HepG2 (cell line): ENCODE data around the gene LIMCH1. TPM values are rescaled to one million over a fixed set of nuclear protein-coding genes. Genes with fewer than 3 reads are reported as not detected.

Experiments used
- ATAC-seq: fragments of 200-7000 bp; cut with Tn5 transposase; 3 replicates; pipeline ENCODE4 v1.9.1; 2020; ENCODE audit warnings: mild to moderate bottlenecking, moderate library complexity
- BruUV-seq: library from RNA; stranded (reverse); fragments of 400-500 nt; replicated peaks from 2 replicates; lab custom pipeline; 2021; lab: Mats Ljungman, UMichigan
- CTCF ChIA-PET: fragments of 300-600 bp; formaldehyde crosslinking; extraction: SDS; loops from one replicate; lab custom pipeline; 2021; ENCODE audit warnings: low total read pairs, inconsistent platforms, low intra/inter-chr PET ratio; lab: Yijun Ruan, JAX
- POLR2A ChIA-PET: fragments of 350-600 bp; sonication (Branson Sonifier 250); formaldehyde crosslinking; loops from one replicate; lab custom pipeline; 2020; ENCODE audit warnings: antibody characterized with exemption, inconsistent platforms; lab: Yijun Ruan, JAX
- DNase-seq: peaks from one replicate; pipeline ENCODE4 v3.0.0-alpha.2; 2015; ENCODE audit warnings: low spot score
- FAIRE-seq: peaks from 3 replicates; lab custom pipeline; 2011; peaks lifted over from hg19 to GRCh38; lab: Jason Lieb, UNC
- H2AFZ ChIP-seq: one replicate; pipeline ENCODE4 v1.6.1; 2011; ENCODE audit warnings: low read length, inconsistent platforms
- H3K27ac ChIP-seq: fragments of 300-600 bp; 3 replicates; pipeline ENCODE4 v1.8.0; 2011; ENCODE audit warnings: mixed run types, mild to moderate bottlenecking, mixed read lengths, low read length, inconsistent platforms; ENCODE audit not compliant: insufficient read depth; ENCODE audit errors: extremely low read length
- H3K27me3 ChIP-seq, 2 experiments: fragments of 200-600 bp in 1 of 2; 2 replicates in 1 of 2; 3 replicates in 1 of 2; pipeline versions ENCODE4 v1.6.0 to v1.8.0; 2011; ENCODE audit warnings: low read length in 2 of 2, mild to moderate bottlenecking in 2 of 2, moderate library complexity in 2 of 2, inconsistent platforms in 1 of 2; ENCODE audit not compliant: insufficient read depth in 2 of 2, control insufficient read depth in 1 of 2
- H3K36me3 ChIP-seq, 2 experiments: fragments of 200-600 bp in 1 of 2; replicated peaks in 1 of 2; 2 replicates in 1 of 2; 3 replicates in 1 of 2; pipeline versions ENCODE4 v1.5.1 to v1.8.0; 2011; ENCODE audit warnings: low read length in 2 of 2, inconsistent platforms in 1 of 2; ENCODE audit not compliant: insufficient read depth in 2 of 2, control insufficient read depth in 1 of 2
- H3K4me1 ChIP-seq: 2 replicates; pipeline ENCODE4 v1.5.1; 2012; ENCODE audit warnings: low read length, inconsistent platforms; ENCODE audit not compliant: insufficient read depth
- H3K4me2 ChIP-seq: 2 replicates; pipeline ENCODE4 v1.6.0; 2011; ENCODE audit warnings: low read depth, low read length, inconsistent platforms
- H3K4me3 ChIP-seq, 3 experiments: fragments of 200-600 bp in 1 of 3; sonication (generic), shearing (Covaris generic) in 1 of 3; replicated peaks in 1 of 3; 2 replicates each; pipeline ENCODE4 v1.5.1; 2011 to 2016; ENCODE audit warnings: low read length in 3 of 3, inconsistent platforms in 2 of 3, low read depth in 2 of 3, mild to moderate bottlenecking in 2 of 3, control low read depth in 1 of 3, mixed read lengths in 1 of 3; ENCODE audit not compliant: insufficient read depth in 1 of 3
- H3K79me2 ChIP-seq: one replicate; pipeline ENCODE4 v1.6.1; 2011; ENCODE audit warnings: low read length, inconsistent platforms; ENCODE audit not compliant: insufficient read depth
- H3K9ac ChIP-seq: 2 replicates; pipeline ENCODE4 v1.6.0; 2011; ENCODE audit warnings: mild to moderate bottlenecking, low read depth, low read length, inconsistent platforms; ENCODE audit not compliant: insufficient read depth
- H3K9me3 ChIP-seq: 2 replicates; pipeline ENCODE4 v1.5.1; 2012; ENCODE audit warnings: mild to moderate bottlenecking, low read length
- H4K20me1 ChIP-seq: 2 replicates; pipeline ENCODE4 v1.6.0; 2011; ENCODE audit warnings: inconsistent platforms, mild to moderate bottlenecking, low read length, moderate library complexity; ENCODE audit not compliant: insufficient read depth
- CHD2 ChIP-seq: IDR thresholded peaks from 2 replicates; pipeline ENCODE4 v1.6.1; 2011; ENCODE audit warnings: low read depth, low read length, improper control_type of control experiment
- HMGA1 ChIP-seq: sonication (generic); formaldehyde crosslinking; conservative IDR thresholded peaks from 2 replicates; pipeline ENCODE4 v1.4.0; 2020; ENCODE audit warnings: missing genetic modification reagents
- IRX3 ChIP-seq: sonication (generic); formaldehyde crosslinking; IDR thresholded peaks from 2 replicates; pipeline ENCODE4 v1.8.1; 2023; ENCODE audit warnings: mild to moderate bottlenecking, low read depth, missing genetic modification reagents, borderline replicate concordance
- KAT2B ChIP-seq: fragments of 150-350 bp; IDR thresholded peaks from 2 replicates; pipeline ENCODE4 v1.6.1; 2014; ENCODE audit warnings: low read depth, low read length, borderline replicate concordance
- SP4 ChIP-seq: sonication (generic); formaldehyde crosslinking; IDR thresholded peaks from 2 replicates; pipeline ENCODE4 v1.8.1; 2023; ENCODE audit warnings: mild to moderate bottlenecking, missing genetic modification reagents
- ZNF746 ChIP-seq: sonication (generic); formaldehyde crosslinking; IDR thresholded peaks from 2 replicates; pipeline ENCODE4 v1.8.0; 2022; ENCODE audit warnings: mild to moderate bottlenecking, missing genetic modification reagents
- WGBS: methylation state at CpG from one replicate; pipeline ENCODE4 v1.1.6; 2017; ENCODE audit warnings: low lambda C conversion rate; 5-methylcytosine and 5-hydroxymethylcytosine counted together
- in situ Hi-C: cut with HindIII; loops from 2 replicates; pipeline ENCODE4 v1.10.0; 2017; ENCODE audit warnings: low pct_unique_long_range_greater_than_20kb; ENCODE audit not compliant: extremely low pct_ligation_motif_present
- intact Hi-C: fragments of 100-400 bp; cut with micrococcal nuclease; formaldehyde crosslinking; loops from one replicate; pipeline ENCODE4 v1.10.0; 2022; ENCODE audit not compliant: unreplicated experiment
- polyA plus RNA-seq, 8 experiments: library from polyadenylated mRNA; depleted of rRNA in 3 of 8; stranded (reverse) in 7 of 8; unstranded in 1 of 8; fragments of >200 nt; fragmentation: Illumina TruSeq in 4 of 8; extraction: Trizol in 4 of 8; gene quantifications; 2 replicates each; pipeline versions ENCODE4 v1.2.1 to v1.2.3, GENCODE V29; 2011 to 2016; ENCODE audit warnings: low read depth in 4 of 8, missing spikeins in 1 of 8, mixed read lengths in 1 of 8; ENCODE audit not compliant: insufficient read depth in 1 of 8
- total RNA-seq, 5 experiments: library from RNA; depleted of rRNA; stranded (reverse); fragments of >200 nt; fragmentation: Illumina TruSeq; extraction: Trizol; gene quantifications; 2 replicates each; pipeline ENCODE4 v1.2.3, GENCODE V29; 2016; ENCODE audit warnings: low read depth in 1 of 5
- TF ChIP-seq, protein P1 (sequence below): sonication (generic); formaldehyde crosslinking; IDR thresholded peaks from 2 replicates; pipeline ENCODE4 v1.8.0; 2022; ENCODE audit warnings: mild to moderate bottlenecking, missing genetic modification reagents, moderate library complexity
- TF ChIP-seq, protein P2 (sequence below): sonication (generic); formaldehyde crosslinking; IDR thresholded peaks from 2 replicates; pipeline ENCODE4 v1.4.0; 2020; ENCODE audit warnings: missing genetic modification reagents
- TF ChIP-seq, protein P3 (sequence below): sonication (generic); formaldehyde crosslinking; IDR thresholded peaks from 2 replicates; pipeline ENCODE4 v1.5.0; 2020; ENCODE audit warnings: mild to moderate bottlenecking, missing genetic modification reagents, borderline replicate concordance

Gene LIMCH1
- total and polyA plus RNA-seq, 2 of the 13 experiments (the other 11 are each of a cell fraction or from before 2014, with no cell fraction given), result 0.04 TPM; not detected in 1

DNA sequence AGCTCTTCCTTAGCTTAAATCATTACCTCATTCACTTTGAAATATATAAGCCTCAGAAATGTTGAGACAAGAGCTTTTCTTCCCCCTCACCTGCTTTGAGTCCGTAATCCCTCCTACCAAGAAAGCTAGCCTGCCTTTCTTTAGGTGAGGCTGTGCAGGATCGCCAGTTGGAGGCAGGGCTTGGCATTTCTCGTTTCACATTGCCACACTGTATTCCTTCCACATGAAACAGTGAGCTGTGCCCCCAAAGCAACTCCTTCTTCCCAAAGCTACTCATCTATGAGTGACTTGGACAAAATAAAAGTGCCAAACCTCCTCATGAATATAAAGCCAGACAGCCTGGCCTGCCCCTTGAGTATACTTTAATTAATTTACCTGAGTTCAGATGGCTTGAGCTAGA is 86.8 kb downstream of the LIMCH1 start:
- no peaks in the 10 kb centered on the region for H3K4me1 ChIP-seq
- H3K9ac ChIP-seq, result no peak overlapping the region
- no peak for FAIRE-seq
- no peak for ATAC-seq
- H4K20me1 ChIP-seq, result no peaks in the 10 kb centered on the region
- no peaks in the 10 kb centered on the region for H3K36me3 ChIP-seq
- H3K9me3 ChIP-seq, result no peaks in the 10 kb centered on the region
- H3K27me3 ChIP-seq, result peaks cover 0 to 8% of the 10 kb centered on the region in 2 experiments; a peak in 2 of 5 replicates
- intact Hi-C loops (no loop called here), in situ Hi-C loops (no loop called here)
- CTCF ChIA-PET, result no interaction called here
- no peaks in the 10 kb centered on the region for H3K79me2 ChIP-seq
- no peak overlapping the region for H3K4me2 ChIP-seq
- DNase-seq, result no peak
- no peak overlapping the region for H3K4me3 ChIP-seq
- H2AFZ ChIP-seq, result no peak overlapping the region
- BruUV-seq, result no TSS peak
- no peak overlapping the region for H3K27ac ChIP-seq
- TF ChIP-seq KAT2B (no peak), IRX3 (CRISPR knock-in tag) (no peak), HMGA1 (no peak), ZNF746 (CRISPR knock-in tag) (no peak), SP4 (CRISPR knock-in tag) (no peak), CHD2 (no peak)
- TF ChIP-seq, protein P1, sequence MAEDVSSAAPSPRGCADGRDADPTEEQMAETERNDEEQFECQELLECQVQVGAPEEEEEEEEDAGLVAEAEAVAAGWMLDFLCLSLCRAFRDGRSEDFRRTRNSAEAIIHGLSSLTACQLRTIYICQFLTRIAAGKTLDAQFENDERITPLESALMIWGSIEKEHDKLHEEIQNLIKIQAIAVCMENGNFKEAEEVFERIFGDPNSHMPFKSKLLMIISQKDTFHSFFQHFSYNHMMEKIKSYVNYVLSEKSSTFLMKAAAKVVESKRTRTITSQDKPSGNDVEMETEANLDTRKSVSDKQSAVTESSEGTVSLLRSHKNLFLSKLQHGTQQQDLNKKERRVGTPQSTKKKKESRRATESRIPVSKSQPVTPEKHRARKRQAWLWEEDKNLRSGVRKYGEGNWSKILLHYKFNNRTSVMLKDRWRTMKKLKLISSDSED, result no peak
- TF ChIP-seq, protein P2, sequence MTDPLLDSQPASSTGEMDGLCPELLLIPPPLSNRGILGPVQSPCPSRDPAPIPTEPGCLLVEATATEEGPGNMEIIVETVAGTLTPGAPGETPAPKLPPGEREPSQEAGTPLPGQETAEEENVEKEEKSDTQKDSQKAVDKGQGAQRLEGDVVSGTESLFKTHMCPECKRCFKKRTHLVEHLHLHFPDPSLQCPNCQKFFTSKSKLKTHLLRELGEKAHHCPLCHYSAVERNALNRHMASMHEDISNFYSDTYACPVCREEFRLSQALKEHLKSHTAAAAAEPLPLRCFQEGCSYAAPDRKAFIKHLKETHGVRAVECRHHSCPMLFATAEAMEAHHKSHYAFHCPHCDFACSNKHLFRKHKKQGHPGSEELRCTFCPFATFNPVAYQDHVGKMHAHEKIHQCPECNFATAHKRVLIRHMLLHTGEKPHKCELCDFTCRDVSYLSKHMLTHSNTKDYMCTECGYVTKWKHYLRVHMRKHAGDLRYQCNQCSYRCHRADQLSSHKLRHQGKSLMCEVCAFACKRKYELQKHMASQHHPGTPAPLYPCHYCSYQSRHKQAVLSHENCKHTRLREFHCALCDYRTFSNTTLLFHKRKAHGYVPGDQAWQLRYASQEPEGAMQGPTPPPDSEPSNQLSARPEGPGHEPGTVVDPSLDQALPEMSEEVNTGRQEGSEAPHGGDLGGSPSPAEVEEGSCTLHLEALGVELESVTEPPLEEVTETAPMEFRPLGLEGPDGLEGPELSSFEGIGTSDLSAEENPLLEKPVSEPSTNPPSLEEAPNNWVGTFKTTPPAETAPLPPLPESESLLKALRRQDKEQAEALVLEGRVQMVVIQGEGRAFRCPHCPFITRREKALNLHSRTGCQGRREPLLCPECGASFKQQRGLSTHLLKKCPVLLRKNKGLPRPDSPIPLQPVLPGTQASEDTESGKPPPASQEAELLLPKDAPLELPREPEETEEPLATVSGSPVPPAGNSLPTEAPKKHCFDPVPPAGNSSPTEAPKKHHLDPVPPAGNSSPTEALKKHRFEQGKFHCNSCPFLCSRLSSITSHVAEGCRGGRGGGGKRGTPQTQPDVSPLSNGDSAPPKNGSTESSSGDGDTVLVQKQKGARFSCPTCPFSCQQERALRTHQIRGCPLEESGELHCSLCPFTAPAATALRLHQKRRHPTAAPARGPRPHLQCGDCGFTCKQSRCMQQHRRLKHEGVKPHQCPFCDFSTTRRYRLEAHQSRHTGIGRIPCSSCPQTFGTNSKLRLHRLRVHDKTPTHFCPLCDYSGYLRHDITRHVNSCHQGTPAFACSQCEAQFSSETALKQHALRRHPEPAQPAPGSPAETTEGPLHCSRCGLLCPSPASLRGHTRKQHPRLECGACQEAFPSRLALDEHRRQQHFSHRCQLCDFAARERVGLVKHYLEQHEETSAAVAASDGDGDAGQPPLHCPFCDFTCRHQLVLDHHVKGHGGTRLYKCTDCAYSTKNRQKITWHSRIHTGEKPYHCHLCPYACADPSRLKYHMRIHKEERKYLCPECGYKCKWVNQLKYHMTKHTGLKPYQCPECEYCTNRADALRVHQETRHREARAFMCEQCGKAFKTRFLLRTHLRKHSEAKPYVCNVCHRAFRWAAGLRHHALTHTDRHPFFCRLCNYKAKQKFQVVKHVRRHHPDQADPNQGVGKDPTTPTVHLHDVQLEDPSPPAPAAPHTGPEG (CRISPR knock-in tag), result no peak
- TF ChIP-seq, protein P3, sequence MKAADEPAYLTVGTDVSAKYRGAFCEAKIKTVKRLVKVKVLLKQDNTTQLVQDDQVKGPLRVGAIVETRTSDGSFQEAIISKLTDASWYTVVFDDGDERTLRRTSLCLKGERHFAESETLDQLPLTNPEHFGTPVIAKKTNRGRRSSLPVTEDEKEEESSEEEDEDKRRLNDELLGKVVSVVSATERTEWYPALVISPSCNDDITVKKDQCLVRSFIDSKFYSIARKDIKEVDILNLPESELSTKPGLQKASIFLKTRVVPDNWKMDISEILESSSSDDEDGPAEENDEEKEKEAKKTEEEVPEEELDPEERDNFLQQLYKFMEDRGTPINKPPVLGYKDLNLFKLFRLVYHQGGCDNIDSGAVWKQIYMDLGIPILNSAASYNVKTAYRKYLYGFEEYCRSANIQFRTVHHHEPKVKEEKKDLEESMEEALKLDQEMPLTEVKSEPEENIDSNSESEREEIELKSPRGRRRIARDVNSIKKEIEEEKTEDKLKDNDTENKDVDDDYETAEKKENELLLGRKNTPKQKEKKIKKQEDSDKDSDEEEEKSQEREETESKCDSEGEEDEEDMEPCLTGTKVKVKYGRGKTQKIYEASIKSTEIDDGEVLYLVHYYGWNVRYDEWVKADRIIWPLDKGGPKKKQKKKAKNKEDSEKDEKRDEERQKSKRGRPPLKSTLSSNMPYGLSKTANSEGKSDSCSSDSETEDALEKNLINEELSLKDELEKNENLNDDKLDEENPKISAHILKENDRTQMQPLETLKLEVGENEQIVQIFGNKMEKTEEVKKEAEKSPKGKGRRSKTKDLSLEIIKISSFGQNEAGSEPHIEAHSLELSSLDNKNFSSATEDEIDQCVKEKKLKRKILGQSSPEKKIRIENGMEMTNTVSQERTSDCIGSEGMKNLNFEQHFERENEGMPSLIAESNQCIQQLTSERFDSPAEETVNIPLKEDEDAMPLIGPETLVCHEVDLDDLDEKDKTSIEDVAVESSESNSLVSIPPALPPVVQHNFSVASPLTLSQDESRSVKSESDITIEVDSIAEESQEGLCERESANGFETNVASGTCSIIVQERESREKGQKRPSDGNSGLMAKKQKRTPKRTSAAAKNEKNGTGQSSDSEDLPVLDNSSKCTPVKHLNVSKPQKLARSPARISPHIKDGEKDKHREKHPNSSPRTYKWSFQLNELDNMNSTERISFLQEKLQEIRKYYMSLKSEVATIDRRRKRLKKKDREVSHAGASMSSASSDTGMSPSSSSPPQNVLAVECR (CRISPR knock-in tag), result no peak
- 0% methylated on average over 3 of the region's 3 CpGs for WGBS
- POLR2A ChIA-PET, result no interaction called here
